Measurements from ENCODE around the gene PRKCB. TPM values are rescaled to one million over a fixed set of nuclear protein-coding genes. Genes with fewer than 3 reads are reported as not detected.

The PRKCB gene
- total RNA-seq, 4 donors from 2014 or later = 7.0 to 88.3 (median 15.9) TPM

DNA sequence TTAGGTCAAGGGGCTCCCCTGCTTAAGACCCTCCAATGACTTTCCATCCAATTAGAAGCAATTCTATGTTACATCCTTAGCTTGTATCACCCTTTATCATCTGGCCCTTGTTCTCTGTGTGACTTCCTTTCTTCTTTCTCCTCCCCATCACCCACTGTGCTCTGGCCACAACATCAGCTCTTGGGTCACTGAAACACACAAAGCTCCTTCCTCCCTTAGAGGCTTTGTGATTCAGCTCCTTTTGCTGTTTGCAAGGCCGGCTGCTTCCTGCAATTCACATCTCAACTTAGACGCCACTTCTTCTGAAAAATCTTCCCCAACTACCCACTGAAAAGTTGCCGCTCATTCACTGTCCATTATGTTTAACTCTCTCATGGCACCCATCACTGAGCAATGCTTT, 289.4 kb downstream of the PRKCB start:
- no peaks in the 10 kb centered on the region for H3K36me3 ChIP-seq
- no peaks in the 10 kb centered on the region for H3K27me3 ChIP-seq
- TF ChIP-seq, protein P1, sequence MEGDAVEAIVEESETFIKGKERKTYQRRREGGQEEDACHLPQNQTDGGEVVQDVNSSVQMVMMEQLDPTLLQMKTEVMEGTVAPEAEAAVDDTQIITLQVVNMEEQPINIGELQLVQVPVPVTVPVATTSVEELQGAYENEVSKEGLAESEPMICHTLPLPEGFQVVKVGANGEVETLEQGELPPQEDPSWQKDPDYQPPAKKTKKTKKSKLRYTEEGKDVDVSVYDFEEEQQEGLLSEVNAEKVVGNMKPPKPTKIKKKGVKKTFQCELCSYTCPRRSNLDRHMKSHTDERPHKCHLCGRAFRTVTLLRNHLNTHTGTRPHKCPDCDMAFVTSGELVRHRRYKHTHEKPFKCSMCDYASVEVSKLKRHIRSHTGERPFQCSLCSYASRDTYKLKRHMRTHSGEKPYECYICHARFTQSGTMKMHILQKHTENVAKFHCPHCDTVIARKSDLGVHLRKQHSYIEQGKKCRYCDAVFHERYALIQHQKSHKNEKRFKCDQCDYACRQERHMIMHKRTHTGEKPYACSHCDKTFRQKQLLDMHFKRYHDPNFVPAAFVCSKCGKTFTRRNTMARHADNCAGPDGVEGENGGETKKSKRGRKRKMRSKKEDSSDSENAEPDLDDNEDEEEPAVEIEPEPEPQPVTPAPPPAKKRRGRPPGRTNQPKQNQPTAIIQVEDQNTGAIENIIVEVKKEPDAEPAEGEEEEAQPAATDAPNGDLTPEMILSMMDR (IDR thresholded peaks at IDR 0.05) = no peak
- TF ChIP-seq POLR2A (IDR thresholded peaks at IDR 0.05) = no peak
- H3K4me3 ChIP-seq = no peak overlapping the region
- no peak overlapping the region for H3K27ac ChIP-seq
- H3K4me1 ChIP-seq = no peaks in the 10 kb centered on the region
- H3K9me3 ChIP-seq = no peaks in the 10 kb centered on the region
- no peak for DNase-seq

DNA sequence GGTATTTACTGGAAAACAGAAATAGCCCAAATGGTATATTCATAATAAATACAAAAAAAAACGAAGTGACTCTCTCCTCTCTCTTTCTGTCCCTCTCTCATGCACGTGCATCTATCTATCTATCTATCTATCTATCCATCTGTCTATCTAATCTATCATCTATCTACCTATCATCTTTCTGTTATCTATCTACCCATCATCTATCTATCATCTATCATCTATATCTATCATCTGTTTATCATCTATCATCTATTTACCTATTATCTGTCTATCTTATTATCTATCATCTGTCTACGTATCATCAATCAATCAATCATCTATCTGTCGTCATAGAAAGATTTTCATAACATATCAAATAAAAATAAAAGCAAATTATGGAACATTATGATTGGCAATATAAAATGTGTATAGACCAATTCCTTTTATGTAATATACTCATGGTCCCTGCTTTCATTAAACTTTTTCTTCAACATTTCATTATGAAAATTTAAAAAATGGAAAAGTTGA, 293.7 kb downstream of the PRKCB start:
- Histone ChIP-seq H3K4me1 (no peaks in the 10 kb centered on the region), H3K9me3 (no peaks in the 10 kb centered on the region), H3K27ac (no peak overlapping the region), H3K27me3 (no peaks in the 10 kb centered on the region), H3K4me3 (no peak overlapping the region), H3K36me3 (no peaks in the 10 kb centered on the region)
- TF ChIP-seq POLR2A (IDR thresholded peaks at IDR 0.05) = no peak
- TF ChIP-seq, protein P1 (IDR thresholded peaks at IDR 0.05) = no peak
- no peak for DNase-seq

DNA sequence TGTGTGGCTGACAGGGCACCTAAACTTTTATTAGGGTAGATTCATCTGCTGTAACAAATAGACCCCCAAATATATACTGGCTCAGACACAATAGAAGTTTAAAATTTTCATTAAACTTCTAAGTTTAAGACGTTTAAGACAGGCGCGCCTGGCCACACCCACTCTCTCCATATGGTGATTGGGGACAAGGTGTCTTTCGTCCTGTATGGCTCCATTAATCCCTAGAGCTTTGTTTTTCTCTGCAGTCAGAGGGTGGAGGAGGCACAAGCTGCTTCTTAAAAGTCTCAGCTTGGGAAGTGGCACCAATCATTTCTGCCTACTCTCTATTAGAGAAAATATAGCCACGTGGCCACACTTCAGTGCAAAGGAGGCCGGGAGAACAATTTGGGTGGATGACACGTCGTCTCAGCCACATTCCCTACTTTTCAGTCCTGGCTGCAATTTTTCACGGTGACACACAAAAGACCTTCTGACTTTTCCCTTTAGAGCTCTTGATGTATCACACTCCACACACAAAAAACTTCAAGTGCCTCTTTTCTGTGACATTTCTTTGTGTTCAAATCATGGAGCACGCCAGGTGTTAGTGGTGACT, 294.8 kb downstream of the PRKCB start:
- no peak overlapping the region for H3K4me3 ChIP-seq
- TF ChIP-seq POLR2A (IDR thresholded peaks at IDR 0.05) = no peak
- TF ChIP-seq, protein P1 (IDR thresholded peaks at IDR 0.05) = no peak
- no peaks in the 10 kb centered on the region for H3K4me1 ChIP-seq
- H3K9me3 ChIP-seq = no peaks in the 10 kb centered on the region
- DNase-seq = no peak
- no peak overlapping the region for H3K27ac ChIP-seq
- H3K36me3 ChIP-seq = no peaks in the 10 kb centered on the region
- no peaks in the 10 kb centered on the region for H3K27me3 ChIP-seq

DNA sequence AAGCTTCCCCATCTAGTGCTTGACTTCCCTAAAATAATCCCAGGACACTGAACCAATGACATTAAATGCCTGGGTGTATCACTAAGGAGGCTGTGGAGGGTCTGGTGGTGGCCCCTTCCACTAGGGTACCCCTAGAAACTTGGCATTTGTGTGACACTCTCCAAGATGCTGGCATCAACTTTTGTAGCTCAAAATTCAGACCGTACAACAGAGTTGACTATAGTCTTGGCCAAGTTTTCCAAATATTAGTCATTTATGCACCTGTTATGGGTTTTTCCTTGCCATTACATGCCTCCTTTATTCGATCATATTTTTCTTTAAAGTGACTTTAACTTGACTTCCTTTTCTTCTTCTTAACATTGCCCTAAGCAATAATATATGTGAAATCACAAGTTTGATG, 295.5 kb downstream of the PRKCB start:
- Histone ChIP-seq H3K9me3 (no peaks in the 10 kb centered on the region), H3K36me3 (no peaks in the 10 kb centered on the region), H3K27me3 (no peaks in the 10 kb centered on the region), H3K4me3 (no peak overlapping the region), H3K27ac (no peak overlapping the region), H3K4me1 (no peaks in the 10 kb centered on the region)
- no peak for DNase-seq
- TF ChIP-seq, protein P1 (IDR thresholded peaks at IDR 0.05) = no peak
- TF ChIP-seq POLR2A (IDR thresholded peaks at IDR 0.05) = no peak

DNA sequence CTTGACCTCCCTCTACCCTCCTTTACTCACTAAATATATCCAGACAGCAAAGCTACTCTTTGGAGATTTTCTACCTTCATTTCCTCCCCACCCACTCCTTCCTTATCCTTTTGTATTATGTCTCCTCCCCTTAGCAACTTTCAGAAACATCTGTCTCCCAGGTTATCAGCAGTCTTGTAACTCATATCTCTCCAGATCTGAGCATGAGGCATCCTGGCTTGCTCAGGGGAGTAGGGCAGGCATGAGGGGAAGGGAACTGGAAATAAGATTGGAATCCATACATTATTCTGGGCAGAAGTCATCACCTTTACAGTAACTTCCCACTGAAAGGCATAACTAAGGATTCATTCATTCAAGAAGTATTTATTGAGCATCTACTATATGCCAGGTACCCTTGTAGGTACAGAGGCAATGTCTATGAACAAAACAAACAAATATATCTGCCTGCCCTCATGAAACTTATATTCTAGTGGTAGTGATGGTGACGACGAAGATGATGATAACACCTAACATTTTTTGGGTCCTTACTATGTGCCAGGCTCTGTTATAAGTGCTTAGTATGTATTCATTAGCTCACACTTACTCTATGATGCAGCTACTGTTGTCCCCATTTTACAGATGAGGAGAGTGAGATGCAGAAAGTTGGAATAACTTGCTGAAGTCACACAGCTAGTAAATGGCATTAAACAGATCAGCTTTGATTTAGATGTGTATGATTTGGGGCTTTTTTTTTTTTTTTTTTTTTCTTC, 296.4 kb downstream of the PRKCB start:
- DNase-seq = no peak
- Histone ChIP-seq H3K4me3 (no peak overlapping the region), H3K27ac (no peak overlapping the region), H3K36me3 (no peaks in the 10 kb centered on the region), H3K9me3 (no peaks in the 10 kb centered on the region), H3K27me3 (no peaks in the 10 kb centered on the region), H3K4me1 (no peaks in the 10 kb centered on the region)
- no peak for TF ChIP-seq POLR2A (IDR thresholded peaks at IDR 0.05)
- TF ChIP-seq, protein P1 (IDR thresholded peaks at IDR 0.05) = no peak
